Testis (tissue), 3 donors: ENCODE results near the gene ARSG. TPM values are rescaled to one million over a fixed set of nuclear protein-coding genes. Genes with fewer than 3 reads are reported as not detected.

Experiments used
- DNase-seq: peaks from one replicate; pipeline ENCODE4 v3.0.0-alpha.2; 2019
- H3K27ac ChIP-seq, 2 donors: fragments of 200-600 bp; sonication (generic); one replicate each; pipeline ENCODE4 v1.5.1; 2019
- H3K27me3 ChIP-seq: fragments of 200-600 bp; sonication (generic); one replicate; pipeline ENCODE4 v1.5.1; 2019
- H3K36me3 ChIP-seq: fragments of 200-600 bp; sonication (generic); one replicate; pipeline ENCODE4 v1.5.1; 2017; ENCODE audit warnings: low read depth; ENCODE audit errors: missing control alignments
- H3K4me1 ChIP-seq: fragments of 200-600 bp; sonication (generic); one replicate; pipeline ENCODE4 v1.5.1; 2019
- H3K4me3 ChIP-seq, 2 donors: fragments of 200-600 bp; sonication (generic); one replicate each; pipeline ENCODE4 v1.5.1; 2017 to 2019
- H3K9me3 ChIP-seq: fragments of 200-600 bp; sonication (generic); one replicate; pipeline ENCODE4 v1.5.1; 2017
- POLR2A ChIP-seq: fragments of 450-650 bp; IDR thresholded peaks from one replicate; pipeline ENCODE4 v1.6.1; 2017; ENCODE audit warnings: antibody characterized with exemption, mild to moderate bottlenecking, moderate library complexity
- WGBS, 2 donors: methylation state at CpG; one replicate each; pipeline ENCODE4 v1.1.5; 2018; 5-methylcytosine and 5-hydroxymethylcytosine counted together
- intact Hi-C: fragments of 100-400 bp; cut with DNase I; formaldehyde crosslinking; loops from one replicate; pipeline ENCODE4 v1.15.1; 2023; ENCODE audit warnings: low total_unique reads
- polyA plus RNA-seq: library from polyadenylated mRNA; stranded (reverse); fragments of 350-450 nt; fragmentation: Illumina TruSeq; extraction: RNeasy Lipid Tissue Mini Kit (QIAGEN cat#74804); gene quantifications from one replicate; pipeline ENCODE4 v1.2.3, GENCODE V29; 2014; ENCODE audit warnings: low read depth, low replicate concordance; ENCODE audit not compliant: insufficient read depth
- total RNA-seq, 2 donors: library from RNA; depleted of rRNA; stranded (reverse); fragments of >200 nt; gene quantifications; one replicate each; pipeline ENCODE4 v1.2.3, GENCODE V29; 2016
- TF ChIP-seq, protein P1 (sequence below), 3 experiments: fragments of 450-650 bp in 2 of 3; fragments of 200-600 bp in 1 of 3; sonication (generic) in 1 of 3; IDR thresholded peaks; one replicate each; pipeline ENCODE4 v1.5.1; 2016 to 2019; ENCODE audit warnings: antibody characterized with exemption in 3 of 3, mild to moderate bottlenecking in 2 of 3, moderate library complexity in 1 of 3

ARSG gene
- total and polyA plus RNA-seq, 3 donors from 2014 or later: 7.4 to 16.9 (median 12.5) TPM

- intact Hi-C loops: no loop called here
- 39 to 44% methylated on average over 9 of the region's 9 CpGs for WGBS, 2 donors
- H3K4me3 ChIP-seq: peak overlapping the region; percentile 64 to 66
These were observed 1.4 kb downstream of the ARSG start for GRCh38 chr17:68292689-68293040.

DNA sequence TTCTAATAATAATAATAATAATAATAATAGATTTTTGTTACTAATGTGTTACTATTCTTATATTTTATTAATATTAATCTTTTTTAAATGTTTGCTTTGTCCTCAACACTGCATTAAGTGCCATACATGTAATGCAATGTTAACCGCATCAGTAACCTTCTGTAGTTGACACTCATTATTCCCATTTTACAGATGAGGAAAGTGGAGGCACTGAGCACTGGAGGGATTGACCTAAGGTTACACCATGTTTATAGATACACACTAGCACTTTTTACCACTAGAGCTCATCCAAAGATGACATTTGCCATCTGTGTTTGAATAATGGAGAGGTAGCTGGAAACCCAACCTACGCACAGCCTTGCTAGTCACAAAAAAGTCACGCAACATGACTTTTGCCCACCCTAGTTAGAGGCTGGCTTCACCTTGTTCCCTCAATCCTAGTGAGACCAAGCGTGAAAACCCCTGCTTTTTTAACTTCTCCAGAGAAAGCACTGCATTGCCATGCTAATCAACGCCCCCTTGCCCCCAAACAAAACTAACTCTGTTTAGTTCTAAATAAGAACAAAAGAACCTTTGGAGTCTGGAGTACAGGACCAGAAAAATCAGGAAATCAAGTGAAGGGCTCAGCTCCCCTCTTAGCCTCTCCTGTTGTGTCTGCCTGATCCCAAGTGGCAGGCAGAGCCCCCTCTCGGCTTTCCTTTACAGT, 2.3 kb downstream of the ARSG start:
- no peak for DNase-seq
- TF ChIP-seq, protein P1, sequence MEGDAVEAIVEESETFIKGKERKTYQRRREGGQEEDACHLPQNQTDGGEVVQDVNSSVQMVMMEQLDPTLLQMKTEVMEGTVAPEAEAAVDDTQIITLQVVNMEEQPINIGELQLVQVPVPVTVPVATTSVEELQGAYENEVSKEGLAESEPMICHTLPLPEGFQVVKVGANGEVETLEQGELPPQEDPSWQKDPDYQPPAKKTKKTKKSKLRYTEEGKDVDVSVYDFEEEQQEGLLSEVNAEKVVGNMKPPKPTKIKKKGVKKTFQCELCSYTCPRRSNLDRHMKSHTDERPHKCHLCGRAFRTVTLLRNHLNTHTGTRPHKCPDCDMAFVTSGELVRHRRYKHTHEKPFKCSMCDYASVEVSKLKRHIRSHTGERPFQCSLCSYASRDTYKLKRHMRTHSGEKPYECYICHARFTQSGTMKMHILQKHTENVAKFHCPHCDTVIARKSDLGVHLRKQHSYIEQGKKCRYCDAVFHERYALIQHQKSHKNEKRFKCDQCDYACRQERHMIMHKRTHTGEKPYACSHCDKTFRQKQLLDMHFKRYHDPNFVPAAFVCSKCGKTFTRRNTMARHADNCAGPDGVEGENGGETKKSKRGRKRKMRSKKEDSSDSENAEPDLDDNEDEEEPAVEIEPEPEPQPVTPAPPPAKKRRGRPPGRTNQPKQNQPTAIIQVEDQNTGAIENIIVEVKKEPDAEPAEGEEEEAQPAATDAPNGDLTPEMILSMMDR (IDR thresholded peaks at IDR 0.05): no peak
- TF ChIP-seq POLR2A: no peak
- intact Hi-C loops: no loop called here
- no peaks in the 10 kb centered on the region for H3K9me3 ChIP-seq
- no peak overlapping the region for H3K27ac ChIP-seq
- H3K4me3 ChIP-seq: no peak overlapping the region
- no peaks in the 10 kb centered on the region for H3K27me3 ChIP-seq
- 95 to 98% methylated on average over 6 of the region's 6 CpGs for WGBS, 2 donors
- H3K4me1 ChIP-seq: no peaks in the 10 kb centered on the region
- no peaks in the 10 kb centered on the region for H3K36me3 ChIP-seq

More at GRCh38 chr17:68292689-68293040, 1.4 kb downstream of the ARSG start:
- Histone ChIP-seq H3K36me3 (no peaks in the 10 kb centered on the region), H3K9me3 (no peaks in the 10 kb centered on the region), H3K4me1 (no peaks in the 10 kb centered on the region), H3K27me3 (no peaks in the 10 kb centered on the region), H3K27ac (peak overlapping the region in 1 of 2 donors; percentile 73)
- TF ChIP-seq, protein P1 (IDR thresholded peaks at IDR 0.05): no peak
- TF ChIP-seq POLR2A: no peak
- no peak for DNase-seq

DNA sequence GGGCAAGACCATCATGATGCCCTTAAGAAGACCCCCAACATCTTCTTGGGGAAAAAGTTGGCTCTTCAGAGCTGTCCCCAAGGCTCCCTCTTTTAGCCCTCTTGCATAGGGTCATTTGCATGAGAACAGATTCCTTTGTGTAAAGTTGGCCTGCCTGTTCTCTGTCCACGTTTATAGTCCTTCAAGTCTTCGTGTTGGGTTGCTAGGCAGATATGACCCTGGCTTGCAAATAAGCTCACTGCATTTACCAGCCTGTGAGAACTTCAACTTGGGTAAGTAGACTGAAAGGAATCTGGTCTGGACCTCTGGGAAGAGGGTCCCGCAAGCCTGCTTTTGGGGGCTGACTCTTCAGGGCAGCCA, 2.9 kb downstream of the ARSG start:
- H3K4me3 ChIP-seq: no peak overlapping the region
- no peak for TF ChIP-seq POLR2A
- TF ChIP-seq, protein P1 (IDR thresholded peaks at IDR 0.05): no peak
- no peak overlapping the region for H3K27ac ChIP-seq
- H3K4me1 ChIP-seq: no peaks in the 10 kb centered on the region
- intact Hi-C loops: no loop called here
- H3K27me3 ChIP-seq: no peaks in the 10 kb centered on the region
- no peaks in the 10 kb centered on the region for H3K36me3 ChIP-seq
- 69 to 73% methylated on average over 3 of the region's 3 CpGs for WGBS, 2 donors
- no peaks in the 10 kb centered on the region for H3K9me3 ChIP-seq
- no peak for DNase-seq

GRCh38 chr17:68294617-68295016, 3.3 kb downstream of the ARSG start:
- Histone ChIP-seq H3K9me3 (no peaks in the 10 kb centered on the region), H3K4me1 (no peaks in the 10 kb centered on the region), H3K36me3 (no peaks in the 10 kb centered on the region), H3K4me3 (no peak overlapping the region), H3K27me3 (no peaks in the 10 kb centered on the region), H3K27ac (no peak overlapping the region)
- WGBS, 2 donors: 84 to 92% methylated on average over 4 of the region's 4 CpGs
- TF ChIP-seq POLR2A: no peak
- TF ChIP-seq, protein P1 (IDR thresholded peaks at IDR 0.05): no peak
- no peak for DNase-seq
- intact Hi-C loops: no loop called here

DNA sequence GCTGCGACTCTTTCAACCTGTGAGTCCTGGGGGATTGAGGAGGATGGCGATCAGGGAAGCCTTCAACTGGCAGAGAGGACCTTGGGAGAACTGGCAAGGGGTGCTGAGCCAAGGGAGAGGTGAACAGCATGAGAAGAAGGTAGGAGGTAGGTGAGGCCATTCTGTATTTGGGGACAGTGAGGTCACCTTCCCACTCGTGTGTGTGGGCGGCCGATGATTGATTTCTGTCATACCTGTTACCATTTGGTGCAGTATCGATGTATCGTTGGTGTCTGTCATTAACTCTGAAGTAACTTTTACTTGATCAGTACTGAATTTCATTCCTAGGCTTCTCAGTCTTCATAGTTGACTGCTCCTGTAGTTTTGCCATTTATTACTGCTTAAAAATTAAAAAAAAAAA, 3.8 kb downstream of the ARSG start:
- H3K27ac ChIP-seq: no peak overlapping the region
- no peaks in the 10 kb centered on the region for H3K9me3 ChIP-seq
- DNase-seq: no peak
- H3K4me1 ChIP-seq: no peaks in the 10 kb centered on the region
- H3K36me3 ChIP-seq: no peaks in the 10 kb centered on the region
- TF ChIP-seq POLR2A: no peak
- TF ChIP-seq, protein P1 (IDR thresholded peaks at IDR 0.05): no peak
- intact Hi-C loops: no loop called here
- H3K4me3 ChIP-seq: no peak overlapping the region
- H3K27me3 ChIP-seq: no peaks in the 10 kb centered on the region
- WGBS, 2 donors: 92% methylated on average over 7 of the region's 7 CpGs
